PFSK-1 (cell line): ENCODE measurements around the gene HOXA5.

Experiments
- POLR2AphosphoS5 ChIP-seq: IDR thresholded peaks from 2 replicates; pipeline ENCODE4 v1.6.1; 2012; ENCODE audit warnings: low read depth, mild to moderate bottlenecking, control low read depth, low read length, moderate library complexity
- REST ChIP-seq, 2 experiments: IDR thresholded peaks; 2 replicates each; pipeline versions ENCODE4 v1.6.1 to v1.8.0; 2011 to 2012; ENCODE audit warnings: low read depth in 2 of 2, low read length in 2 of 2, control low read depth in 1 of 2, inconsistent platforms in 1 of 2, mild to moderate bottlenecking in 1 of 2, moderate library complexity in 1 of 2; ENCODE audit not compliant: insufficient read depth in 1 of 2
- SIN3A ChIP-seq: IDR thresholded peaks from 2 replicates; pipeline ENCODE4 v1.6.1; 2012; ENCODE audit warnings: mild to moderate bottlenecking, low read length, moderate library complexity, borderline replicate concordance; ENCODE audit not compliant: insufficient read depth
- TAF1 ChIP-seq: IDR thresholded peaks from 2 replicates; pipeline ENCODE4 v1.6.1; 2012; ENCODE audit warnings: low read length, control low read depth, borderline replicate concordance; ENCODE audit not compliant: insufficient read depth

GRCh38 chr7:27172823-27173510 lies 29.5 kb upstream of the HOXA5 start:
- TF ChIP-seq TAF1 (no peak), POLR2AphosphoS5 (no peak), SIN3A (no peak), REST (IDR thresholded peaks at IDR 0.05; ENCODE audit: insufficient read depth in 1 of 2, low read depth in 2 of 2, low read length in 2 of 2) (no peak)
